Measurements from ENCODE around the gene RGL4.
"Not testable (repeated sequence)": the region's sequence is repeated elsewhere in the genome, so short reads cannot be mapped to it uniquely, and the experiment has no call there.

RGL4 gene

GRCh38 chr22:23690713-23691112, at the start of gene RGL4:
Gene RGL4, plus strand, starts transcription at chr22:23691013. Its CDS starts 1,018 bp downstream, at chr22:23692031.
- DNase-seq (ENCODE audit: low read depth in 1 of 2, low spot score in 1 of 2), result no peak

DNA sequence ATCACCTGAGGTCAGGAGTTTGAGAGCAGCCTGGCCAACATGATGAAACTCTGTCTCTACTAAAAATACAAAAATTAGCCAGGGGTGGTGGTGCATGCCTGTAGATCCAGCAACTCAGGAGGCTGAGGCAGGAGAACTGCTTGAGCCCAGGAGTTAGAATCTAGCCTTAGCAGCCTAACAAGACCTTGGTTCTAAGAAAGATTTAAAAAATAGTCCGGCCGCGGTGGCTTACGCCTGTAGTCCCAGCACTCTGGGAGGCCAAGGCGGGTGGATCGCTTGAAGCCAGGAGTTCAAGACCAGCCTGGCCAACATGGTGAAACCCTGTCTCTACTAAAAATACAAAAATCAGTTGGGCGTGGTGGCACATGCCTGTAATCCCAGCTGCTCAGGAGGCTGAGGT, 44.3 kb upstream of the RGL4 start:
- not testable (repeated sequence) for DNase-seq (ENCODE audit: low read depth in 1 of 2, low spot score in 1 of 2)

GRCh38 chr22:23649071-23649501, 41.7 kb upstream of the RGL4 start:
- no peak for DNase-seq (ENCODE audit: low read depth in 1 of 2, low spot score in 1 of 2)

DNA sequence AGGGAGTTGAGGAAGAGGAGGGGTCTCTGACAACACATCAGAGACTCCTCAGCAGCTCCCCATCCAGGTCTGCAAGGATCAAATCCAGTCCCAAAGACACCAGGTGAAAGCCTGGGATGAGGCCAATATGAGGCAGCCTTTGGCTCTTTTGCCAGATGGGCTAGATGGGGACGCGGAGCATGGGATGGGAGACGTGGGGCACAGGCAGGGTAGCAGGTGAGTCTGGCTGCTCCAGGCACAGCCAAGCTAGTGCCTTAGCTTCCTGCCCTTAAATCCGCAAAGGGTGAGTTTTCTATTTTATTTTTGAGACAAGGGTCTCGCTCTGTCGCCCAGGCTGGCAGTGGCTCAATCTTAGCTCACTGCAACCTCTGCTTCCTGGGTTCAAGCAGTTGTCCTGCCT, 39.1 kb upstream of the RGL4 start:
- no peak for DNase-seq (ENCODE audit: low read depth in 1 of 2, low spot score in 1 of 2)

GRCh38 chr22:23652286-23652685, 38.5 kb upstream of the RGL4 start:
- DNase-seq (ENCODE audit: low read depth in 1 of 2, low spot score in 1 of 2), result no peak

GRCh38 chr22:23652711-23653110, 38.1 kb upstream of the RGL4 start:
- DNase-seq (ENCODE audit: low read depth in 1 of 2, low spot score in 1 of 2), result no peak

DNA sequence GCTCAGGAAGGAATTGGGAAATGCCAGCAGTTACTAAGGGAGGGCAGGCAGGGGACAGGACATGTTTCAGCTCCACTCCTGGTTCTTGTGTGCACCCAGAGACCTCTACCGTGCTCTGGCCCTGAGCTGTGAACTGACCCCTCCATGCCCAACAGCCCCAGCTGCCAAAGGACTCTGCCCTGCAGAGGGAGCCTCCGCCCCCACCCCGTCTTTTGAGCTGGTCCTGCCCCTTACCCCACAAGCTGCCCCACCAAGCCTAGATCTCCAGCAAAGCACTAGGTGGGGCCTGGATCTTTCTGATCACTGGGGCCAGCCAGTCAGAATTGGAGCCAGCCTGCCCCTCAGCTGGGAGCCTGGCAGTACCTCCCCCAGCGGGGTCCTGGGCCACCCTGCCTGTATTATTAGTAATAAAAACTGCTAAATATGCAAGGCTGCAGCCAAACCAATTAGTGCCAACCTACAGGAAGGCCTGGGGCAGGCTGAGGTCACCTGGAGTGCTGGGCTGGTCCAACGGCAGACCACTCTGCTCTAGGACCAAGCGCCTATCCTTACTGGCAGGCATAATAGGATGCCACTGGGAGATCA, 34.8 kb upstream of the RGL4 start:
- no peak for DNase-seq (ENCODE audit: low read depth in 1 of 2, low spot score in 1 of 2)

GRCh38 chr22:23657727-23658126, 33.1 kb upstream of the RGL4 start:
- no peak for DNase-seq (ENCODE audit: low read depth in 1 of 2, low spot score in 1 of 2)

DNA sequence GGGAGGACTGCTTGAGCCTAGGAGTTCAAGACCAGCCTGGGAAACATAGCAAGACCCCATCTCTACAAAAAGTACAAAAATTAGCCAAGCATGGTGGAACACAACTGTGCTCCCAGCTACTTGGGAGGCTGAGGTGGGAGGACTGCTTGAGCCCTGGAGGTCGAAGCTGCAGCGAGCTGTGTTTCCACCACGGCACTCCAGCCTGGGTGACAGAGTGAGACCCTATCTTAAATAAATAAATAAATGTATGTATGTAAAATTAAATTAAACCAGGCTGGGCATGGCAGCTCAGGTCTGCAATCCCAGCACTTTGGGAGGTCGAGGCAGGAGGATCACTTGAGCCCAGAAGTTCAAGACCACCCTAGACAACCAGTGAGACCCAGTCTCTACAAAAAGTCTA, 30.4 kb upstream of the RGL4 start:
- not testable (repeated sequence) for DNase-seq (ENCODE audit: low read depth in 1 of 2, low spot score in 1 of 2)

GRCh38 chr22:23670378-23671295, 20.2 kb upstream of the RGL4 start:
- no peak for DNase-seq (ENCODE audit: low read depth in 1 of 2, low spot score in 1 of 2)

DNA sequence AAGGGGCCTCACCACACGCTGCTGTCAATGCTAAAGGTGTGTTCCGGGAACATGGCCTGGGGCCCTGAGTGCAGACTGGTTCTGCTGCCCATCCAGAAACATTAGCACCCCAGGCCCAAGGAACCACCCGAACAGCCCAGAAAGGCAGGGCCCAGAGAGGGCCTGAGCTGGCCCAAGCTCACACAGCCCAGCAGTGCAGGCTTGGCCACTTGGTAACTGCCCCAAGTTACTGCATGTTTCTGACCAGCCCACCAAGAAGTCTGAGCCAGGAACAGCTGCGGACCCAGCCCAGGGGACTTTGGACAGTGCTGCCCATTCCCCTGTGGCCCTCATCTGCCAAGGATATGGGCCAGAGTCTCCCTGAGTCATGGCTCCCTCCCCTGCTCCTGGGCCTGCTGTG, 19.4 kb upstream of the RGL4 start:
- not testable (repeated sequence) for DNase-seq (ENCODE audit: low read depth in 1 of 2, low spot score in 1 of 2)

DNA sequence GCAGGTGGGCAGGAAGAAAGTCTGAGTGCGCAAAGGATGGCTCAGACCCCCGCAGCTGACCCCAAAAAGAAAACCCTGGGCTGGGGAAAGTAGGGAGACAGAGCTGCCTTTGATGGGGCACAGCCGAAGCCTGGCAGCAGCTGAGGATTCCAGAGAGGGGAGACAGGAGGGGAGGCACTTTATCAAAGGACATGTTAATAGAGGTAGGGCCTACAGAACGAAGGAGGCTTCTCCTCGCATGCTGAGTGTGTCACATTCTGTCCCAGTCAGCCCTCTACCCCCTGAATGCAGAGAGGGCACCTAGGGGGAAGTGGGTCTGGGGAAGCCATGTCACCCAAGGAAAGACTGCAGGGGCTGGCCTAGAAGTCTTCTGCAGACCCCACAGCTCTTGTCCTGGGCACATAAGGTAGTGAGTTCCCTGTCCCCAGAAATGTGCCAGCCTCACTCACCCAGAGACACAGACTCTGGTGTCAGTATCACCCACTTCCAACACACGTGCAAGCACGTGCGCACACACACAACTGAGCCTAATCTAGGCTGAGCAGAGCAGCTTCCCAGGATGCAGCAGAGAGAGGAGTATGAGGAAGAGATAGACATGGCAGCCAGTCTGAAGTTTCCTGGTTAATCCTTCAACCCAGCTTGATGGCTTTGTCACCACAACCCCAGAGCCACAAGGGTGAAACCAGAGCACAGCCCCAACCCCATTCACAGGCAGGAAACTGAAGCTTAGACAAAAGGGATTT, 18.3 kb upstream of the RGL4 start:
- not testable (repeated sequence) for DNase-seq (ENCODE audit: low read depth in 1 of 2, low spot score in 1 of 2)

DNA sequence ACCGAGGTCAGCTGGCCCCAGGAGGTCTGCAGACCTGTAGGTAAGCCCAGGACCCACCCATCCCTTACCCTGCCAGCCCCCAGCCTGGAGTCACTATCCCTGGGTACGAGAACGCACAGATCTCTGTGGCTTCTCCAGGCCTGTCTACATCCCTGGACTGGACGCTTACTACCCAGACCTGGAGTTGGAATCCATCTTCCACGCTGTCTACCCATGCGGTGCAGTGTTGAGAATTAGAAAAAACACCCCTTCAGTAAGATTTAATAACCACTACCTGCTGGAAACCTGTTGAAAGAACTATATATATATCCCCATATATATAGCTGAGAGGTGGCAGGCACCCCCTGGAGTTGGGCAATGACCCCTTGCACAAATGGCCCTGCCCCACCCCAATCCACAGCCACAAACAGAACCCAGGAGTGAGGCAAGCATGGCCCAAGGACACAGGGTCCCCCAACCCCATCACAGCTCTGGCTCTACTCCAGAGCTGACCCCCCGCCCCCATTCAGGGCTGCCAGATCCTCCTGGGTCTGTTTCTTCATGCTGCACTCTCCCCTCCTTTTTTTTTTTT, 17.7 kb upstream of the RGL4 start:
- DNase-seq (ENCODE audit: low read depth in 1 of 2, low spot score in 1 of 2), result no peak

DNA sequence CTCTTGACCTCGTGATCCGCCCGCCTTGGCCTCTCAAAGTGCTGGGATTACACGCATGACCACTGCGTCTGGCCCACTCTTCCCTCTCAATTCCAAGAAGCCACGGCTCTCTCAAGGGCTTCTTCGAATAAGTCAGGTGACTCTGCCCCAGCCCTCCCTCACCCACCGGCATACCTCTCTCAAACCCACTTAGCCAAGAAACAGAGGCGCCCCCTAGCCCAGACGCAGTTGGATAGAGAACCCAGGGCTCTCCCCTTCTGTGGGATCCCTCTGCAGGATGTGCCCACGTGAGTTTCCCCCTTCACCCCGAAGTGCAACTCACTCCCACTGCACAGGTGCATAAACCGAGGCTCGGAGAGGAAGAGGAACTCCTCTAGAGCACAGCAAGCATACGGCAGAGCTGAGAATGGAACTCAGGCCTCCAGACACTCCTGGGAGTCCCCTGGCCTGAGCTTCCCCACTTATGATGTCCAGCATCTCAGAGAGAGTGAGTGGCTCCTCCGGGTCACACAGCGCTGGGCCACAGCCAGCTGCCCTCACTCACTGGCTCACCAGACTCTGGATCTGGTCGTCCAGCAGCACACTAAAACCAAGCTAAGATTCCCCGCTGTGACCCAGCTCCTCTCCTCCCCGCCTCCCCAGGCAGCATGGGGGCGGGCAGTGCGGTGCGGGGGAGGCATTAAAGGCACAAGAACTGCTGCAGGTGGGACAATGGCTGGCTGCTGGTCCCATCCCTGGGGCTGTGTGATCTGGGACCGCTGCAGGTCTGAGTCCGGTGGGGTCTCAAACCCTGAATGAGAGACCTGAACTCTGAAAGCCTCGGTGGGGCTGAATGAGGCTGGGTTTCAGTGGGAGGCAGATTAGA, 16.8 kb upstream of the RGL4 start:
- DNase-seq (ENCODE audit: low read depth in 1 of 2, low spot score in 1 of 2), result no peak

DNA sequence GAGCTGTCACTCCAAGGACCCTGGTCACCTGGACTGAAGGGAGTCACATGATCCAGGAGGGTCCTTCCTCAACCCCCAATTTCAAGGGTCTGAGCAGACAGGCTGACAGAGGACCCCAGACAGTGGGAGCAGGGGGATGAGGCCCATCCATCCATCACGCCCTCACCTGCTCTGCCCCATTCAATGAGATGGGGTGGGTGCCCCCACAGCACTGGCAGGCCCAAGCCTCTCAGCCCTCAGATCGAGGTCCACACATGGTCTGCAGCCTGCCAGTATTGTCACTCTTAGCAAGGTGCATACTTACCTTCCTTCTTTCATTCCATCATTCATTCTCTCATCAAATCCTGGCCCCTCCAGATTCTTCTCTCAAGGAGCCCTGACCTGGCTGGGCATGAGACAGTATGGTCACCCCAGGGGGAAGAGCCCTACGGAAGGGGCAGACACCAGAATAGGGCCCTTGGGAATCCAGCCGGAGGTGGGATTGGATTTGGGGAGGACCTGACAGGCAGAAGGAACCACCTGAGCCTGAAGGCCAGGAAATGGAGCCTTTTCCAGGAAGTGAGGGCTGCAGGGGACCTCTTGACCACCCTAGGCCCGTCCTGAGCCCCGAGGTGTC, 15.8 kb upstream of the RGL4 start:
- DNase-seq (ENCODE audit: low read depth in 1 of 2, low spot score in 1 of 2), result not testable (repeated sequence)

DNA sequence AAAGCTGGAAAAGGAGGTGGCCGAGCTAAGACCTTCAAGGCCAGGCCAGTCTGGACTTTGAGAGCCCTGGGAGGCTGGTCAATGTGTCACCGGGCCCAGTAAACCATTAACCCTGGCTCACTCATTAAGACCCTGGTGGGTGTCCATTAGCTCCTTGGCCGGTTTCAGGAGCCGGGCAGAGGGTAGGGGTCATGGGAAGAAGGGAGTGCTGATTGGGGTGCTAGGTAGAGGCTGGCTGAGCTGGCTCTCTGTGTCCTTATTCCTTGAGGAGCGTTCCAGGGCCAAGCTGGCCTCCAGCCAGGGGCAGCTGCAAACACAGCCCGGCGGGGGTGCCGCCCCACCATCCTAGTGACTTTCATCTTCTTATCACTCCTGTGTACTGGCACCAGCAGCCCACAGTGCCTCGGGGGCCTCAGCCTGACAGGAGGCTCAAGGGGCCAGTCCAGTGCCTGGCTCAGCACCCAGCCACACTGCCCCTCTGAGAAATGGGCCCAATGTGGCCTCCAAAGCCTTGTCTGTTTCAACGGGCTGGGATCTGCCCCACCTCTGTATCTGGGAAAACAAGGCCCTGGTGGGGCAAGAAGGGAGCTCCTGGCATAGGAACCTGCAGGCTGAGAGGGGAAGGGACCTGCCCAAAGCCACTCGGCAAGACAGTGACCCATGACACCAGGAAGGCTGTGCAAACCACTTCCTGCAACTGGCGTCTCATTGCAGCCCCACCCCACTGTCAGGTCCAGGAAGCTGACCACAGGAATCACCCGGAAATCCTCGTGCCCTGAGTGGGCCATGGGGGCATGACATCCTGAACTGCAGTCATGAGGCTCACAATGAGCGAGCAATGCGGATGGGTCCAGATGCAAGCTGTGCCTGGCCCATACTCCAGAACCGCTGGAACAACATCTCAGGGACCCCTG, 15.1 kb upstream of the RGL4 start:
- DNase-seq (ENCODE audit: low read depth in 1 of 2, low spot score in 1 of 2), result no peak

GRCh38 chr22:23676841-23677700, 13.7 kb upstream of the RGL4 start:
- DNase-seq (ENCODE audit: low read depth in 1 of 2, low spot score in 1 of 2), result not testable (repeated sequence)

- no peak for DNase-seq (ENCODE audit: low read depth in 1 of 2, low spot score in 1 of 2)
Observed at GRCh38 chr22:23677701-23677995, 13.2 kb upstream of the RGL4 start.

All from stimulated activated CD4-positive, alpha-beta T cell treated with anti-CD3 and anti-CD28 coated beads, Interleukin-15, amount 100 ng/mL, for 1 hour (primary cell).